Activated T-cell treated with anti-CD3 and anti-CD28 coated beads, Interleukin-2, amount 50 U/mL, for 4 hours (primary cell): ENCODE measurements around the gene ABHD17B. TPM values are rescaled to one million over a fixed set of nuclear protein-coding genes. Genes with fewer than 3 reads are reported as not detected.

Experiments used
- ATAC-seq, 2 donors: fragments of 200-7000 bp; cut with Tn5 transposase; one replicate each; pipeline ENCODE4 v1.10.0; 2021
- DNase-seq: peaks from one replicate; pipeline ENCODE4 v3.0.0-alpha.2; 2020
- H3K27me3 Mint-ChIP-seq: one replicate; pipeline ENCODE4 v1.8.0; 2021; ENCODE audit warnings: low read depth, mixed read lengths
- H3K36me3 Mint-ChIP-seq: one replicate; pipeline ENCODE4 v1.8.0; 2022; ENCODE audit warnings: mixed read lengths; ENCODE audit not compliant: insufficient read depth
- H3K4me1 Mint-ChIP-seq: one replicate; pipeline ENCODE4 v1.8.0; 2021; ENCODE audit warnings: low read depth, mixed read lengths
- H3K4me3 Mint-ChIP-seq: one replicate; pipeline ENCODE4 v1.8.0; 2021; ENCODE audit warnings: mild to moderate bottlenecking, moderate library complexity, mixed read lengths
- H3K9me3 Mint-ChIP-seq: one replicate; pipeline ENCODE4 v1.8.0; 2021; ENCODE audit warnings: mixed read lengths
- total RNA-seq, 3 donors: library from RNA; stranded (reverse); gene quantifications; one replicate each; pipeline ENCODE4 v1.2.1, GENCODE V29; 2021

ABHD17B gene
- total RNA-seq, 3 donors from 2014 or later: 15.5 to 16.4 (median 15.7) TPM

DNA sequence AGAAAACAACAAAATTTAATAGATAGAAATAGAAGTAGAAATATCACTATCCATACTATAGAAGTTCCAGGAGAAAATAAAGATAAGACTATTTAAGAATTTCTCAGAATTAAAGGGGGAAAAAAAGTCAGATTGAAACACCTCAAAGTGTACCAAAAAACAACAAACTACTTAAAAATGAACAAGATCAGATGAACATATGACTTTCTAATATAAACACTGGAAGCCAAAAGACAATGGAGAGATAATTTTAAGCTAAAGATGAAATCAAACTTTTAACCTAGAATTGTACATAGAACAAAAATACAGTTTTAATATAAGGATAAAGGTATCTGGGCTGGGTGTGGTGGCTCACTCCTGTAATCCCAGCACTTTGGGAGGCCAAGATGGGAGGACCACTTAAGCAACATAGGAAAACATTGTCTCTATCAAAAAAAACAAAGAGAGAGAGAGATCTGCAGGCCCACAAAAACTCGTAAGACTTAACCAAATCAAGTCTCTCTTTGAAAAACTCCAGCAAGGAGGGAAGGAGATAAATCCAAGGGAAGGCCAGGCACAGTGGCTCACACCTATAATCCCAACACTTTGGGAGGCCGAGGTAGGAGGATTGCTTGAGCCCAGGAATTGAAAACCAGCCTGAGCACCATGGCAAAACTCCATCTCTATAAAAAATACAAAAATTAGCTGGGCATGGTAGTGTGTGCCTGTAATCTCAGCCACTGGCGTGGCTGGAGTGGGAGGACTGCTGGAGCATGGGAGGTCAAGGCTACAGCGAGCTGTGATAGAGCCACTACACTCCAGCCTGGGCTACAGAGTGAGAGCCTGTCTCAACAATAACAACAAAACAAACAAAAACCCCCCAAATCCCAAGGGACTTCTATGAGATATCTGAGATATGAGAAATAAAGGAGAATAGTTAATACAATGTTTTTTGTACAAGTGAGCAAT is 32.4 kb downstream of the ABHD17B start:
- Mint-ChIP-seq H3K36me3 (peaks cover 30% of the 10 kb centered on the region), H3K9me3 (peaks cover 31% of the 10 kb centered on the region), H3K4me1 (peaks cover 12% of the 10 kb centered on the region), H3K4me3 (no peak overlapping the region), H3K27me3 (no peaks in the 10 kb centered on the region)
- DNase-seq (no peak), ATAC-seq (no peak)

GRCh38 chr9:71876829-71877228 is 34.2 kb downstream of the ABHD17B start:
- no peak overlapping the region for H3K4me3 Mint-ChIP-seq
- no peaks in the 10 kb centered on the region for H3K27me3 Mint-ChIP-seq
- no peak for DNase-seq
- ATAC-seq: no peak
- H3K36me3 Mint-ChIP-seq: peaks cover 23% of the 10 kb centered on the region
- peaks cover 12% of the 10 kb centered on the region for H3K4me1 Mint-ChIP-seq
- peaks cover 27% of the 10 kb centered on the region for H3K9me3 Mint-ChIP-seq

DNA sequence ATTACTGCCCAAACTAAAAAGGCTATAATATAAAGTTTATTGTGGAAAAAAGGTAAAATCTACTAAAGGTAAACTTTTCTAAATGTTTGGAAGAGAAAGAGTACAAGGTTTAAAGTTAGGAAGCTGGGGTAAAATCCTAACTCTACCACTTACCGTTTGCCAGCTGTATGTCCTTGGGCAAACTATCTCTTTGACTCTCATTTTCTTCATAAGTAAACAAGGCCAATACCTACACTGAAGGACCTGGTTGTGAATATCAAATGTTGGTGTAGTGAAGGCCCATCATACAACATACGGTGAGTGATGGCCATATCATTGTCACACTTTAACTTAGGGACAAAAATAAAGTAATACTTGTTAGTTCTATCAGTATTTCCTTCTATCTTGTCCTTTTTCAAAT is 34.9 kb downstream of the ABHD17B start:
- DNase-seq (no peak), ATAC-seq (no peak)
- Mint-ChIP-seq H3K9me3 (peaks cover 24% of the 10 kb centered on the region), H3K4me1 (peaks cover 12% of the 10 kb centered on the region), H3K27me3 (no peaks in the 10 kb centered on the region), H3K36me3 (peaks cover 19% of the 10 kb centered on the region), H3K4me3 (no peak overlapping the region)

- Mint-ChIP-seq H3K4me1 (peaks cover 12% of the 10 kb centered on the region), H3K36me3 (peaks cover 20% of the 10 kb centered on the region), H3K9me3 (peaks cover 19% of the 10 kb centered on the region), H3K4me3 (no peak overlapping the region), H3K27me3 (no peaks in the 10 kb centered on the region)
- no peak for ATAC-seq
- DNase-seq: no peak
These were observed 35.6 kb downstream of the ABHD17B start for GRCh38 chr9:71875345-71875744.

DNA sequence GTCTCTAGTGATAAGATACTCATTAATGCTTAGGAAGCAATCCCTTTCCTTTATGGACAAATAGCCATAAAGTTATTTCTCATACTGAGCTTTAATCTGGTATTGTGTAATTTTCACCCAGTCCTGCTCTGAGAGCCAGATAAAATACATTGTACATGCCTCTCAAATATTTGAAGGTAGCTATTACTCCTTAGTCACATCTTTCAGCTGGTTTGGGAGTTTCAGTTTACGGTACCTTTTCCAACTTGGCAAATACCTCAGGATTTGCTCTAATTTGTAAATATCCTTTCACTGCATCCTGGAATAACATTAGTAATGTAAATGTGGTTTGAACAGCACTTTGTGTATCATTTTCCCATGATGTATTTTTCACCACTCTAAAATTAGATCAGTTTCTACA is 47.4 kb downstream of the ABHD17B start:
- DNase-seq (no peak), ATAC-seq (no peak)
- H3K9me3 Mint-ChIP-seq: peaks cover 15% of the 10 kb centered on the region
- H3K4me1 Mint-ChIP-seq: peaks cover 5% of the 10 kb centered on the region
- peaks cover 36% of the 10 kb centered on the region for H3K36me3 Mint-ChIP-seq
- H3K27me3 Mint-ChIP-seq: no peaks in the 10 kb centered on the region
- H3K4me3 Mint-ChIP-seq: no peak overlapping the region

DNA sequence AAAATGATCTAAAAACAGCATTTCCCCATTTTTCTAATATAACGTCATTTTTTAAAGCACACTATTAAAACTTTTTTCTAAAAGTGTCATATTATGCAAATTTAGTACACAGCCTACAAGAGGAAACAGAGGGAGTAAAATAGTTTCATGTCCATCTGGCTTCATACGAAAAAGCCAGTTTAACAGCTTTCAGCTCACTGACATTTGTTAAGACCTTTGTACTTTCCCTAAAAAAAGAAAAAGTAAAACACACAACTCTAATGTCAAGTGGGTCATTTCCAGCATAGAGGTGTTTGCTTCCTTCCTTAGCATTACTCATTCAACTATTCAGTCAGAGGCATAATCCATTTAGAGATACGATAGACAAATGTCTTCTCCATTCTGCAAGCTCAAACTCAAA is 49.4 kb downstream of the ABHD17B start:
- Mint-ChIP-seq H3K4me3 (no peak overlapping the region), H3K9me3 (peaks cover 17% of the 10 kb centered on the region), H3K36me3 (peaks cover 29% of the 10 kb centered on the region), H3K4me1 (peaks cover 7% of the 10 kb centered on the region), H3K27me3 (no peaks in the 10 kb centered on the region)
- DNase-seq (no peak), ATAC-seq (no peak)

DNA sequence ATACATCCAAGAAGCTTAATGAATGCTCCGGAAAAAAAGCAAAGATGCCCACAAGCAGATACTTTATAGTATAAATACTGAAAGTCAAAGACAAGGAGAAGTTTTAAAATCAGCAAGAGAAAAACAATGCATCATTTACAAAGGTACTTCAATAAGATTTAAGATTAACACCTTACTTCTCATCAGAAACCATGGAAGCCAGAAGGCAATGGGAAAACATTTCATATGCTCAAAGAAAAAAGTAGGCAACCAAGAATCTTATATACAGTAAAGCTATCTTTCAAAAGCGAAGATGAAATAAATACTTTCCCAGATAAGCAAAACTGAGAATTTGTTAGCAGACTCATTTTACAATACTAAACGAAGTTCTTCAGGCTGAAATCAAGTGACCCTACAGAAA is 51.1 kb downstream of the ABHD17B start:
- ATAC-seq (no peak), DNase-seq (no peak)
- peaks cover 27% of the 10 kb centered on the region for H3K36me3 Mint-ChIP-seq
- H3K9me3 Mint-ChIP-seq: peaks cover 17% of the 10 kb centered on the region
- H3K4me1 Mint-ChIP-seq: peaks cover 7% of the 10 kb centered on the region
- no peaks in the 10 kb centered on the region for H3K27me3 Mint-ChIP-seq
- no peak overlapping the region for H3K4me3 Mint-ChIP-seq

DNA sequence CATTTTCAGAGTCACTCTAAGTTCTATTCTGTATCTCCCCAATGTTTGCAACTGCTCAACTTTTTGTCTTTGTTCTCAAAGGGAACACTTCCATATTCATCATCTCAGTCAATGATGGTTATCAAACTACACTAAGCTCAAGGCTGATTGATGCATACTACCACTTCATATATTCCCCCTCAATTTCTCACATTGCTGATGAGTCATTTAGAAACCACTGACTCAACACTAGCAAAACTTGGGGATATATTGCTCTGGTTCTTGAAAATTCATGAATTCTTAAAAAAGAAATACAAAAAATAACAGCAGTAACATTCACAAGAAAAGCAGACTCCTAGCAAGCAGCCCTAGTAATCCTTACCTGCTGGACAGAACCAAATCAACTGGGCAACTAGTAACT is 52.2 kb downstream of the ABHD17B start:
- peaks cover 17% of the 10 kb centered on the region for H3K9me3 Mint-ChIP-seq
- H3K27me3 Mint-ChIP-seq: no peaks in the 10 kb centered on the region
- DNase-seq: no peak
- H3K4me1 Mint-ChIP-seq: peaks cover 7% of the 10 kb centered on the region
- peaks cover 20% of the 10 kb centered on the region for H3K36me3 Mint-ChIP-seq
- ATAC-seq: peak; percentile 94 to 97
- H3K4me3 Mint-ChIP-seq: no peak overlapping the region

DNA sequence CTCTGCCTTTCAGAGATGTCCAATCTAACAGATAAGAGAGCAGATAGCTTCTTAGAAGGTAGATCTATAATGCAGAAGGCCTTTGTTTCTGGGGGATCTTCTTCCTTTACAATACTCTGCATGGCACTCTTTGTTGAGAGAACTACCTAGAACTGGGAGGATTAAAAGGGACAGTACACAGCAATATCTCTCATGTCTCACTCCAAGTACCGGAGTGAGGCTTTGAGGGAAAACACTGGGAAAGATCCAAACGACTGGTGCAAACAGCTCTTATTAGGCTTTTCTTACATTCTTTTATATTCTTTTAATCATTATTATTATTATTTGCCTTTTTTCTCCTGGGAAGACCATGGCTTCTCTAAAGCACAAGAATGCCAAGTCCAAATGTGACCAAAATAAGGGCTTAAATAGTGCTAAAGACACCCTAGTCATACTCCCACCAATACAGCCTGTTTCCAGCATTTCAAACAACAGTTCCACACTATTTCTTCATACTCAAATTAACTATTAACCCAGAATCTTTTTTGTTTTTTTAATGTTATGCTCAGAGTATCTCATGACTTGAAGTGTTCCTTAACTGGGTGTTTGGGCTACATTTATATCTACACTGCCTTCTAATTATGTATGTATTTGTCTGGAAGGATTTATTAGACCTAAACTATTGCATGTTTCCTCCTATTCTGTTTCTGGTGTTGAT is 52.7 kb downstream of the ABHD17B start:
- Mint-ChIP-seq H3K9me3 (peaks cover 17% of the 10 kb centered on the region), H3K4me1 (peaks cover 7% of the 10 kb centered on the region), H3K36me3 (peaks cover 17% of the 10 kb centered on the region), H3K27me3 (no peaks in the 10 kb centered on the region), H3K4me3 (no peak overlapping the region)
- DNase-seq (no peak), ATAC-seq (no peak)

- H3K4me1 Mint-ChIP-seq: peaks cover 9% of the 10 kb centered on the region
- peaks cover 17% of the 10 kb centered on the region for H3K9me3 Mint-ChIP-seq
- DNase-seq (no peak), ATAC-seq (no peak)
- H3K4me3 Mint-ChIP-seq: no peak overlapping the region
- H3K36me3 Mint-ChIP-seq: peaks cover 13% of the 10 kb centered on the region
- no peaks in the 10 kb centered on the region for H3K27me3 Mint-ChIP-seq
These were observed 53.8 kb downstream of the ABHD17B start for GRCh38 chr9:71857159-71857558.

DNA sequence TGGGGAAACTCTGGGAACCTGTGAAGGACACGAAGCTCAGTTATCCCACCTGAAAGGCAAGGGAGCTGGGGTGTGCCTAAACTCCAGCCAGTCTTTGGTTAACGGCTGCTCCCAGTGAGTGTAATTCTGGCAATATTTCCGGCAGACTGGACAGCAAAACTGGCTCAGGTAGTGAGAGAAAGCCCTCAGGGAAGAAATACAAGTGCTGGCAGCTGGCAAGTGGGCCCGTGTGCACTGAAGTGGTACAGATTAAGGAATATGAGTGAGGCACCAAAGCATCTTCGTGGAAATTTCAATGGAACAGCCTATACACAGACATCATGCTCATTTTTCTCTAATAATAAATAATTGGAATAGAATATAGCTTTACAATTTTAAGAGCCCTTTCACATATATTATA is 56.2 kb downstream of the ABHD17B start:
- no peaks in the 10 kb centered on the region for H3K27me3 Mint-ChIP-seq
- ATAC-seq (no peak), DNase-seq (no peak)
- peaks cover 9% of the 10 kb centered on the region for H3K9me3 Mint-ChIP-seq
- H3K36me3 Mint-ChIP-seq: peaks cover 5% of the 10 kb centered on the region
- H3K4me3 Mint-ChIP-seq: no peak overlapping the region
- H3K4me1 Mint-ChIP-seq: peaks cover 9% of the 10 kb centered on the region

DNA sequence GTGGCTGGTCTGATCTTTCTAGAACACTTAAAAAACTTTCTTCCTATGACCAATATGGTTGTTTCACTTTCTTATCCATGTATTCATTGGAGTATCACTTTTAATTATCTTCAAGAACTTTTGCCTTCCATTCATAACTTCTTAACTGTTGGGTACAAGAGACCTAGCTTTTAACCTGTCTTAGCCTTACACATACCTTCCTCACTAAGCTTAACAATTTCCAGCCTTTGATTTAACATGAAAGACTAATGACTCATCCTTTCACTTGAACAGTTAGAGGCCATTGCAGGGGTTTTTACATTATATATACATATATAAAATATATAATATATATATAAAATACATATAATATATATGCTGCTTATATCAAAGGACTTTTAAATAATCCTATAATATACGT is 57.9 kb downstream of the ABHD17B start:
- ATAC-seq (peak; percentile 62 to 75), DNase-seq (no peak)
- Mint-ChIP-seq H3K27me3 (no peaks in the 10 kb centered on the region), H3K4me3 (no peak overlapping the region), H3K4me1 (peaks cover 3% of the 10 kb centered on the region), H3K9me3 (no peaks in the 10 kb centered on the region), H3K36me3 (no peaks in the 10 kb centered on the region)

- Mint-ChIP-seq H3K9me3 (no peaks in the 10 kb centered on the region), H3K27me3 (no peaks in the 10 kb centered on the region), H3K4me3 (no peak overlapping the region), H3K4me1 (peaks cover 3% of the 10 kb centered on the region), H3K36me3 (no peaks in the 10 kb centered on the region)
- no peak for DNase-seq
- no peak for ATAC-seq
These were observed 60.0 kb downstream of the ABHD17B start for GRCh38 chr9:71850996-71851395.

DNA sequence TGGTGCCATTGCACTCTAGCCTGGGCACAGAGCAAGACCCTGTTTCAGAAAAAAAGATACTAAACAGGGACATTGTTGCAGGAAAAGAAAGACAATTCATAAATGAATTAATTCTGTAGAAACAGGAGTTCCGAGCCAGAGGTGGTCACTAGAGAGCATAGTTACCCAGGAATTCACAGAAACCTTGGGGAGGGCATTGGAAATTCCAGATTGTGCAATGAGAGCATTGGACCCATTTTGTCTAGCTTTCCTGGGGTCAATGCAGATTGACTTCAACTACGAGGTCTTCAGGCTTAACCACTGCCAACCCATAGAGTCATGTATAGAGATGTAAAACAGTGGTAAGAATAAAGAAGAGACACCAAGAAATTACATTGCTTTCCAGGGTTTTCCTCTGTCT is 63.1 kb downstream of the ABHD17B start:
- no peaks in the 10 kb centered on the region for H3K36me3 Mint-ChIP-seq
- no peak for DNase-seq
- no peaks in the 10 kb centered on the region for H3K4me1 Mint-ChIP-seq

DNA sequence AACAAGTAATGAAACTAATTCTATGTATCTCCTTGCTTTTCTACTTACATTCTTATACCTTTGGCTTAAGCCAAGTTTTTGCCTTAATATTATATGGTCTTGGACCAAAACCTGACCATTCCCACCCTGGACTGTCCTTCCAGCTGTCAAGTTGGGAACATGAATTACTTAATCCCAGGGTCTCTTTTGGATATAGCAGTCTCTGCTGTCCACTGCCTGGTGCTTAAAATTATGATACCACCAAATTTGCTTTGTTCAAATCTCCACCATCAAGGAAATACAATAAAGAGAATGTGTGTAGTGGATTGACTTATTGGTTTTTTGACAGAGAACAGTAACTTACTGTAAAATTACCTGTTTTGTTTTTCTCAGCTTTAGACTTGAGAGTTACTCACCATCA is 66.2 kb downstream of the ABHD17B start:
- H3K36me3 Mint-ChIP-seq: no peaks in the 10 kb centered on the region
- ATAC-seq: no peak
- no peak for DNase-seq
- H3K9me3 Mint-ChIP-seq: no peaks in the 10 kb centered on the region
- no peak overlapping the region for H3K4me3 Mint-ChIP-seq
- H3K27me3 Mint-ChIP-seq: no peaks in the 10 kb centered on the region
- no peaks in the 10 kb centered on the region for H3K4me1 Mint-ChIP-seq

More for the DNA sequence above, 63.1 kb downstream of the ABHD17B start:
- Mint-ChIP-seq H3K9me3 (no peaks in the 10 kb centered on the region), H3K27me3 (no peaks in the 10 kb centered on the region), H3K4me3 (no peak overlapping the region)
- no peak for ATAC-seq
